ENCODE measurements around the gene GRB2.
A peak's percentile ranks its signal among the peaks of the same experiment; 100 is the strongest.

- TF ChIP-seq POLR2A (IDR thresholded peaks at IDR 0.05): peak in 1 of 3 donors; percentile 33
- TF ChIP-seq CTCF (IDR thresholded peaks at IDR 0.05 in 8 of 11, conservative IDR thresholded peaks at IDR 0.05 in 3 of 11): peak in 4 of 11 experiments; percentile 14 to 34 (median 24)
- TF ChIP-seq POLR2AphosphoS5 (IDR thresholded peaks at IDR 0.05): peak; percentile 46 to 68 (median 63)
Measured at GRCh38 chr17:75270218-75270965, 135.1 kb downstream of the GRB2 start.

Data from spleen (tissue), 7 donors.